DMS 273 treated with DMSO at 0.1 percent for 48 hours (cell line): Measurements from ENCODE around the gene CARHSP1.
"Not testable (repeated sequence)": the region's sequence is repeated elsewhere in the genome, so short reads cannot be mapped to it uniquely, and the experiment has no call there.

ENCODE experiments used
- DNase-seq: peaks from one replicate; lab custom pipeline; 2025; lab: John Stamatoyannopoulos, UW

CARHSP1 gene

DNA sequence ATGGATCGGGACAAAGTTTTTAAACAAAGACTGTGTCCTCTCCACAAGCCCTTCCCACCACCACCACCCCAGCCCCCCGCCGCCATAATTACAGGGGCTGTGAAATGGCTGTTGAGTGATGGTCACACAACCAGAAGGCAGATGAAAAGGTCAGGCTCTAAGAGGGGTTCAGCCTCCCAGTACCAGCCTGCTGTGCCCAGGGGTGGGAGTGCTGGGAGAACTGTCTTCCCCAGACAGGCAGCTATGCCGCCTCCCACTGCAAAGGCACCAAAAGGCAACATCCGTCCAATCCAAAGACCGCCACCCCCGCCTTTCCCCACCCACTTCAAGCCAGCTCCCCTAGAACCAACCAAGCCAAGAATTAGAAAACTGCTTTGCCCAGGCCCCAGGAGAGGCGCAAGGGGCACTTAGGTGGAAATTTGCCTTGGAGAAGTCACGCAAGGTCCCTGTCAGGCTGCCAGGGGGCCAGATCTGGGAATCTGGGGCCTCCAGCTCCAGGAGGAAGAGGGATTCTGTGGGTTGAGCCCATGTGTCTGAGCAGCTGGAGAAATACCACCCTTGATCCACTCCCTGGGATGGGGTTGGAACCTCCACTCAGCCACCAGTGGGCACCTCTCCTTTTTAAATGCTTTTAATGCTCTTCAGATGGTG, 14.4 kb downstream of the CARHSP1 start:
- DNase-seq, result no peak

- DNase-seq, result no peak
Observed at GRCh38 chr16:8853611-8854010, 15.2 kb downstream of the CARHSP1 start.

- DNase-seq, result no peak
Observed at GRCh38 chr16:8853150-8853549, 15.7 kb downstream of the CARHSP1 start.

DNA sequence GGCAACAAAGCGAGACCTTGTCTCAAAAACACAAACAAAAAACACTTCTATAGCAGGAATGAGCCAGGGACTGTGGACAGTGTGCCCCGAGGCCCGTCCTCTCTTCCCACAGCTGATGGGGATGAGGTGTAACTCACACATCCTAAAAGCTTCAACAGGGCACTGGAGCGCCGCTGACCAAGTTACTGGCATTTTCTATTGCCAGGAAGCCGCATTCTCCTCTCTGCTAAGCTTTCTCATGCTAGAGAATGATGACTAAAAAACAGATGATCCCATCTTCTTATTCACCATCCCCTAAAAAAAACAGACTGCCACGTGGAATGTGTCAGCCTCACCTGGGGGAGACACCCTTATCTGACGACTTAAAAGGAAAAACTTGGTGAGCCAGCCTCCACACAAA, 16.3 kb downstream of the CARHSP1 start:
- no peak for DNase-seq

DNA sequence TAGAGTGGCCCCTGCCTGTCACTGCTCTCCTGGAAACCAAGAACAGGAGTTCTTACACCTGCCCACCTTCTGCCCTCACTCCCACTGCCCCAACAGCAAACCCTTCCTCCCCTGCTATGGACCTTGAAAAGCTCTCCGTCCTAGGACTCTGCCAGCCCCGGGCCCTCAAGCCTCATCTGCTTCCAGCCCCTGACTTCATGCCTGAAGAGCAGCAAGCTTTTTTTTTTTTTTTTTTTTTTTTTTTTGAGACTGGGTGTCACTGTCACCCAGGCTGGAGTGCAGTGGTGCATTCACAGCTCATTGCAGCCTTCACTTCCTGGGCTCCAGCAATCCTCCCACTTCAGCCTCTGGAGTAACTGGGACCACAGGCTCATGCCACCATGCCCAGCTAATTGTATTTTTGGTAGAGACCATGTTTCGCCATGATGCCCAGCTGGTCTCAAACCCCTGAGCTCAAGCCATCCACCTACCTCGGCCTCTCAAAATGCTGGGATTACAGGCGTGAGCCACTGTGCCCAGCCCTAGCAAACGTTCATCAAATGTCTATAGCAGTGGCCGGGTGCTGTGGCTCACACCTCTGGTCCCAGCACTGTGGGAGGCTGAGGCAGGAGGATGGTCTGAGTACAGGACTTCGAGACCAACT, 16.9 kb downstream of the CARHSP1 start:
- no peak for DNase-seq

DNA sequence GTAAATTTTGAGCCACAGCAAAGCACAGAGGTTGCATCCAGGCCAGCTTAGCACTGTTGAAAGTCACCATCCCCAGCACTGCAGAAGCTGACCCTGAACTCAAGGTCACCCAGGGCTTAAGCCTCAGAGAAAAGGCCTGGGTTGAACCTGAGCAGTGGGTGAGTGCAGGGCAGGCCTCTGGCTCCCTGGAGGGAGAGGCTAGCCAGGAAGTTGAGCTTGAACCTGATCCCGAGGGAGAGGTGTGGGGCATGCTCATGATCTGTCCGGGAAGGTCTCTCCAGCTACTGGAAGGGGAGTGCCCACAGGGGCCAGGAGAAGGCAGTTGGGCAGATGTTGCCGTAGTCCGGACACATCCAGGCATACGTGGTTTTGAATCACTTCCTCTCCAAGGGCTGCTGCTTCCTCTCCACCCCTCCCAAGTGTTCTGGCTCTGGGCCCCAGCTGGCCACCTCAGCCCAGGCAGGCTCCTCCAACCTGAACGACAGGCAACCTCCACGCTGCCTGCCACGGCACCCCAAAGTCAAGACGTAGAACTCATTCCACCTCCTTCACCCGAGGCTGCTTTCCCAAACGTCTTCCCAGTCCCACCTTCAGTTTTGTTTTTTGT, 18.4 kb downstream of the CARHSP1 start:
- no peak for DNase-seq

- no peak for DNase-seq
Observed at GRCh38 chr16:8849411-8850011, 19.3 kb downstream of the CARHSP1 start.

DNA sequence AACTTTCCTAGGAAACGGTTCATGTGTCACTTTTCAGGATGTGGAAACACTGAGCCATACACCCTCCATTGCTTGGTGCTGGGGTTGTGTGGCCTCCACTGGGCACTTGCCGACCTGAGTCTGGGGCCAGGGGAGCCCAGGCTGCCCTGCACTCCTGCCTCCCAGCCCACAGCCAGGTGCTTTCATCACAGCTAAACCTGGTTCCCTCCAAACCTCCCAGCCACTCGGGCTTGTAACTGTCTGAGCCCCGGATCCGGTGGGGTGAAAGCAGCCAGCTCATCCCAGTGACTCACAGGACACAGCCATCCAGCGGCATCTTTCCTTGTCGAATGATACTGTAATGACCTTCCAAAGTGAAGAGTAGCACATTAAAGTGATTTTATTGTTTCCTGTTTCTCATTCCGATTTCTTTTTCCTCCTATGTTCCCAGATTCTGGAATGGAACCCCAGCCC, 19.8 kb downstream of the CARHSP1 start:
- no peak for DNase-seq

GRCh38 chr16:8848231-8848938, 20.4 kb downstream of the CARHSP1 start:
- no peak for DNase-seq

GRCh38 chr16:8847623-8848022, 21.2 kb downstream of the CARHSP1 start:
- no peak for DNase-seq

- no peak for DNase-seq
Observed at GRCh38 chr16:8847145-8847544, 21.7 kb downstream of the CARHSP1 start.

DNA sequence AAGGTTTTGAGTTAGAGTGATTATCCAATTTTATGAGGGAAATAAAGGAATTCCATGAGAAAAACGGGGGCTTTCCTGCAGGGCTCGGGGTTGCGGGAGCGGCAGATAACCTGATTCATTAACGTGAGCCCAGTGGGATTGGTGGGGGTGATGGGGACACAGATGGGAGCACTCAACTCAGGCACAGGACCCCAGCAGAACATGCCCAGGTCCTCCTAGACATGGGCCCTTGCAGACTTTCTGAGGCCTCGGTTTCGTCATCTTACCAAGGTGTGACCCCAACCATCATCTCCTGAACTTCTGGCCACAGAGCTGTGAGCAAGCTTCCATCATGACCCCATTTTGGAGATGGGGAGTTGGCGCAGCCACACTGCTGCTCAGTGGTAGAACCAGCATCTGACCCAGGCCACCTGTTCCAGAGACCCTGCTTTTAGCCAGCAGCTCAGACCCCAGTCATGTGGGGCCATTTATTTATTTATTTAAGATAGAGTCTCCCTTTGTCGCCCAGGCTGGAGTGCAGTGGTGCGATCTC, 22.3 kb downstream of the CARHSP1 start:
- no peak for DNase-seq

DNA sequence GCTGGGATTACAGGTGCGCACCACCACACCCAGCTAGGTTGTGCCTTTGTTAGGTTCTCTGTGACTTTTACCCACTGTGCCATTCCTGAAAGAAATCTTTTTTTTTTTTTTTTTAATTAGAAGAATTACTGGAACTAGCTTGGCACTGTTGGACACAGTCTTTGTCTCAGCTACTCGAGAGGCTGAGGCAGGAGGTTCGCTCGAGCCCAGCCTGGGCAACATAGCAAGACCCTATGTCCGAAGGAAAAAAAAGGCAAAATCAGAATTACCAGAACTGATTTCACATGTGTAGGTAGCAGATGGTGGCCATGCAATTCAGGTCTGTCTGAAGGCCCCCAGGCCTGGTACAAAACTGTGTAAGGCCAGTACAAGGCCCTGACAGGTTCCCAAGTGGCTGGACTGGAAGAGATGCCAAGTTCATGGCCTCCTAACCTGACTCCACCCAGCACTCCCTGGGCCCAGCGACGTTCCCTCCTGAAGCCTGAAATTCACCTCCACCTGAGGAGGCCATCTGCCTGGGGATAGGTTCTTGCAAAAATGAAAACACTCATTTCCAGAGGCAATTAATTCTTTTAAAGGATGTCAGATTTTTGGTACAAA, 23.0 kb downstream of the CARHSP1 start:
- no peak for DNase-seq

- DNase-seq, result not testable (repeated sequence)
Observed at GRCh38 chr16:8843296-8843695, 25.5 kb downstream of the CARHSP1 start.

DNA sequence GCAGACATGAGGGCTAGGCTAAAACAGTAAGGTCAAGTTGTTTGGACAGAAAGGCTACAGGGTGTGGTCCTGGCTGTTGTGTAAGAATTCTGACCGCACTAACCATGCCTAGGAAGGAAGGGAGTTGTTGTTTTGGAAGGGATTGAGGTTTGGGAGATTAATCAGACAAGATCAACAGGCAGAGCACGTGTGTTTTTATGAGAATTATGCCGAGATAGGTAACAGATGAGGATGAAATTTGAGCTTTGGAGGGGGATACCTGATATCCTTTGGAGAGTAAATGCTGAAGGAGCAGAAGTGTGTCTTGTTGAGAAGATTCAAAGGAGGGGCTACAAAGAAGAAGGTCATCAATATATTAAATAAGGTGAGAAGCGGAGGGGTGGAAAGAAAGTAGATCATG, 26.8 kb downstream of the CARHSP1 start:
- DNase-seq, result not testable (repeated sequence)

- not testable (repeated sequence) for DNase-seq
Observed at GRCh38 chr16:8837594-8837993, 31.2 kb downstream of the CARHSP1 start.

- DNase-seq, result not testable (repeated sequence)
Observed at GRCh38 chr16:8836797-8837196, 32.0 kb downstream of the CARHSP1 start.

GRCh38 chr16:8832717-8833105, 36.1 kb downstream of the CARHSP1 start:
- DNase-seq, result no peak

GRCh38 chr16:8831871-8832716, 36.7 kb downstream of the CARHSP1 start:
- no peak for DNase-seq

GRCh38 chr16:8831450-8831849, 37.4 kb downstream of the CARHSP1 start:
- no peak for DNase-seq
